HG03521 (cell line): ENCODE data around the gene SYCP1.
"Not testable (repeated sequence)": the region's sequence is repeated elsewhere in the genome, so short reads cannot be mapped to it uniquely, and the experiment has no call there.

Source experiments
- ATAC-seq: cut with Tn5 transposase; IDR thresholded peaks from one replicate; pipeline ENCODE4 v1.9.1; 2021; ENCODE audit warnings: mild to moderate bottlenecking, moderate library complexity; ENCODE audit not compliant: unreplicated experiment

Gene SYCP1

DNA sequence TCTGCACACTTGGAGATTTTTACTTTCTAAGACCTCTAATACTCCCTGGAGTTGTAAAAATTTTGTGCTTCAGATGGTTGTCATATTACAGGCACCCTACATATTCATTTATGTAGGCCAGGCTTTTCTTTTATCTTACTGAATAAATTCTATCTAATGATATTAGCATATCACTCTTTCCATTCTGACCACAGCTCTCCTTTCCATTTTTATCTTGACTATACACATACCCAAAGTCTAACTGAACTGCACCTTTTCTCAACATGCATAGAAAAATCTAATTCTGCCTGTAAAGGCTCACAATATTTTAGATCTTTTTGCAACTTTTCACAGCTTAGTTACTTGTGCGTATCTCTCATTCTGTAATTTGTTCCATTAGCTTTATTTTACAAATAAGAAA is 122.2 kb downstream of the SYCP1 start:
- no peak for ATAC-seq

DNA sequence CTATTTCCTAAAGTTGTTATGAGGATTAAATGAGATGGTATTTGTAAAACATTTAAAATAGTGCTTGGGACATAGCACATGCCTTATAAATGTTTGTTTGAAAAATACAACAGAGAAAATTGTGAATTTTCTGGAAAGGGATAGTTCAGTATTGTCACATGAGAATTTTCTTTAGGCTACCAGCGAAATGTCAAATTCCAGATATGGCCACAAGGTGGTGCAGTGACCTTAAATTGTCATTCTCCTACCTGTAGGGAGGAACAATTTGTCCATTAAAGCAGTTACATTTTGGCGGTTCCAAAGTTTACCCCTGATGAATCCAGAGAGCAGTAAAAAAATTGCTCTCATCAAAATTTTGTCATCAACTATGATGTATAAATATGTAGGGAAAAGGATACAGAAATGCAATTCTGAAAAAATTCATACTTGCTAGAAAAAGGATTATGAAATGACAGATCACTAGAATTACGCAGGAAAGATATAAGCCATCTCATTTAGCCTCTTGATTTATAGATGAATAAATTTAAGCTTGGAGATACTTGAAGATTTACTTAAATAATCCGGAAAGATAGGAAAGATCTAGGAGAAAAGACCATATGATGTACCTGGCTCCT is 124.7 kb downstream of the SYCP1 start:
- ATAC-seq = no peak

DNA sequence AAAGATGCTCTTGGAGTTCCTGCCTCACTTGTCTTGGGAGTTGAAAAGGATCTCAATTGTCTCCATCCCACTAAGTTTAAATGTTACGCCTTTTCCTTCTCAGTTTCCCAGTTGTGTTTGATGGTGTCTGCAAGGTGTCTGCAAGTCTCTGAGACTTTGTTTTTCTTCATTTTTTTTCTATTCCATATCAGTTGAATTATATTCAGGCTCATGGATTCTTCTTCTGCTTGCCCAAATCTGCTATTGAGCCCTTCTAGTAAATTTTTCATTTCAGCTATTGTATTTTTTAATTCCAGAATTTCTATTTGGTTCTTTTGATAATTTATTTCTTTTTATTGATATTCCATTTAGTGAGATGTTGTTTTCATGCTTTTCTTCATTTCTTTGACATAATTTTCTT is 127.6 kb downstream of the SYCP1 start:
- ATAC-seq = no peak

DNA sequence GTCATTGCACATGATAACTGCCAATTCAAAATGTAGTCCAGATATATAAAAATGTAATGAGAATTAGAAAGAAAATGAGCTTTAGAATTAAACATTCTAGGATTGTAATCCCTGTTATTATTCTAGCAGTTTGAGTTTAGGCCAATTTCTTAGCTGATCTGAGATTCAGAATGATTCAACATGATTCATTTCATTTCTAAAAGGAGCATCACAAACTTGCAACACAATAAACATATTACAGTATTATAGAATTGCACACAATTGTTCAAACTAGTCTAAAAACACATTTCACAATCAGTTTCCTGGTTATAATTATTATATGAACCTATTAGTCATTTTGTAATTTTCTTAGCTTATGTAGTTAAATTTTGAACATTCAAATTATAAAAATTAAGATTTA is 131.6 kb downstream of the SYCP1 start:
- no peak for ATAC-seq

DNA sequence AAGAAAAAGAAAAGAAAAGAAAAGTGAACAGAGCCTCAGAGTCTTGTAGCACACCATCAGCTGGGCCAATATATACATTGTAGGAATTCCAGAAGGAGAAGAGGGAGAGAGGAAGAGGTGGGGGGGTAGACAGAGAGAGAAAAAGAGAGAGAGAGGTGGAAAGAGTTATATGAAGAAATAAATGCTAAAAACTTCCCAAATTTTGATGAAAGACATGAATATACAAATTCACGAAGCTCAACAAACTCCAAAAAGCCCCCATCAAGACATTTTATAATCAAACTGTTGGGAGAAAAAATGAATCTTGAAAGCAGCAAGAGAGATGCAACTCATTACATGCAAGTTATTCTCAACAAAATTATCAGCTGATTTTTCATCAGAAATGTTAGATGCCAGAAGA is 133.4 kb downstream of the SYCP1 start:
- ATAC-seq = no peak

DNA sequence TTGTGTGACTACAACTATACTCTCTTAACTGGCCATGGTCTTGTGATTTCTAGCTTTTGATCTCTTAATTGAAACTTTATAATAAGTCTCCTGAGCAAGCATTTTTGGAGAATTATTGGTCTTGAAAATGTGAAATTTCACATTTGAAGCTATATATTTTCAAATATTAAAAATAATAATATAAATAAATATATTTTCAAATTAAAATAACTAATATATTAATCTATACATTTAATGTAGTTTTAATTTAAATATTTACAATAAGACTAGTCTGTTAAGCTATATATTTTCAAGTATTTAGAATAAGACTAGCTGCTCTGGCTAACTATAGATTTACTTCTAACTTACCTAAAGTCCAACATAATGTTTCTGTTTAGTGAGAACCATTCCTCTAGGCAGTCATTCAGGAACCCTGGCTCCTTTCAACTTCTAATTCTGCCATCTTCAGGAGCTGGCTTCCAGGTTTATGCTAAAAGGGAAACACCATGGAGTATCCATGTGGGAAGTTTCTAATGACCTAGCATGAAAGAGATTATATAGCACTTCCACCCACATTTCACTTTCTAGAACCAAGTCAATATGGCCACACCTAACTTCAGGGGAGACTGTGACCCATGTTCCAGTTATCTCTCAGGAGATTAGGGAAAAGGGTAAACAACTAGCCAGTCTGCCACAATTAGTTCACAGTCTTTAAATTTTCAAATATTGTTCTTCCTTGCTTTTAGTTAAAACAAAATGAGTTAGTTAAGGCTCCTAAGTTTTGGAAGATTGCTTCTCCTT is 143.0 kb downstream of the SYCP1 start:
- ATAC-seq = no peak

DNA sequence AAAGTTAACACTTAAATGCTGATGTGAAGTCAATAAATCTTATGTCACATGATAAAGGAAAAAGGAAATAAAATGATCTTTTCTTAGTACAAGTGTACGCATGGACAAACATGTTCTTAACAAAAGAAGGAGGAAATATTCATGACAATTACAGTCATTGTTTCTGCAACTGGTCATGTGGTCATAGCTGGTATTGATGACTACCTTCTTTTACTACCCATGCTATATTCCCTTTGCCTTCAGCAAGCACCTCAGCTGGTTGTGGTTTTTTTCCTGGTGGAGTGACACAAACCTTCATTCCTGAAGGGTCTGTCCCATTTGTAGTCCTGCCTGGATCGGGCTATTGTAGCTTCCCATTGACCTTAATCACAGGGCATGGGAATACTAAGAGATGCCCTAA is 151.5 kb downstream of the SYCP1 start:
- ATAC-seq = no peak

DNA sequence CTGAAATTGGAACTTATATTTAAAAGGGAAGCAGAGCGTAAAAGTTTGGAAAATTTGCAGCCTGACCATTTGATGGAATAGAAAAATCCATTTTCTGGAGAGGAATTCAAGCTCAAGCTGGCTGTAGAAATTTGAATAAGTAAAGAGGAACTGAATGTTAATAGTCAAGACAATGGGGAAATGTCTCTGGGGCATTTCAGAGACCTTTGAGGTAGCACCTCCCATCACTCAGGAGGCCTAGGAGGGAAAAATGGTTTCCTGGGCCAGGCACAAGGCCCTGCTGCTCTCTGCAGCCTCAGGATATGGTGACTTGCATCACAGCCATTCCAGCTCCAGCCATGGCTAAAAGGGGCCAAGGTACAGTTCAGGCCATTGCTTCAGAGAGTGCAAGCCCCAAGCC is 157.3 kb downstream of the SYCP1 start:
- ATAC-seq = no peak

DNA sequence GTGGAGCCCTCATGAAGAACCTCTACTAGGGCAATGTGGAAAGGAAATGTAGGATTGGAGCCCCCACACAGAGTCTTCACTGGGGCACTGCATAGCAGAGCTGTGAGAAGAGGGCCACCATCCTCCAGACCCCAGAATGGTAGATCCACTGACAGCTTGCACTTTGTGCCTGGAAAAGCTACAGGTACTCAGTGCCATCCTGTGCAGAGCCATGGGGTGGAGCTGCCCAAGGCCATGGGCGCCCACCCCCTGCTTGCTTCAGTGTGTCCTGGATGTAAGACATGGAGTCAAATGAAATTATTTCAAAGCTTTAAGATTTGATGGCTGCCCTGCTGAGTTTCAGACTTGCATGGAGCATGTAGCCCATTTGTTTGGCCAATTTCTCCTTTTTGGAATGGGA is 157.8 kb downstream of the SYCP1 start:
- no peak for ATAC-seq

DNA sequence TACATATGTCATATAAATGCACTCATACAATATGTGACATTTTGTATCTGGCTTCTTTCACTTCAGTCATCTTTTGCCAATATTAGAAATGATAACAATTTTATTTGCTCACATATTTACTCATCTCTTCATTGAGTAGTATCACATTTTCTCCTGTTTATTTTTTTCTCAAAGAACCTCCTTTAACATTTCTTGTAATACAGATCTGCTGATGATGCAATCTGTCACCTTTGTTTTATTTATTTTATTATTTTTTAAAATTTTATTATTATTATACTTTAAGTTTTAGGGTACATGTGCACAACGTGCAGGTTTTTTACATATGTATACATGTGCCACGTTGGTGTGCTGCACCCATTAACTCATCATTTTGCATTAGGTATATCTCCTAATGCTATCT is 159.1 kb downstream of the SYCP1 start:
- no peak for ATAC-seq

DNA sequence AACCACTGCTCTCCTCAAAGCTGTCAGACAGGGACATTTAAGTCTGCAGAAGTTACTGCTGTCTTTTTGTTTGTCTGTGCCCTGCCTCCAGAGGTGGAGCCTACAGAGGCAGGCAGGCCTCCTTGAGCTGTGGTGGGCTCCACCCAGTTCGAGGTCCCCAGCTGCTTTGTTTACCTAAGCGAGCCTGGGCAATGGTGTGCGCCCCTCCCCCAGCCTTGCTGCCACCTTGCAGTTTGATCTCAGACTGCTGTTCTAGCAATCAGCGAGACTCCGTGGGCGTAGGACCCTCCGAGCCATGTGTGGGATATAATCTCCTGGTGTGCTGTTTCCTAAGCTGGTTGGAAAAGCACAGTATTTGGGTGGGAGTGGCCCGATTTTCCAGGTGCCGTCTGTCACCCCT is 164.9 kb downstream of the SYCP1 start:
- ATAC-seq = not testable (repeated sequence)

DNA sequence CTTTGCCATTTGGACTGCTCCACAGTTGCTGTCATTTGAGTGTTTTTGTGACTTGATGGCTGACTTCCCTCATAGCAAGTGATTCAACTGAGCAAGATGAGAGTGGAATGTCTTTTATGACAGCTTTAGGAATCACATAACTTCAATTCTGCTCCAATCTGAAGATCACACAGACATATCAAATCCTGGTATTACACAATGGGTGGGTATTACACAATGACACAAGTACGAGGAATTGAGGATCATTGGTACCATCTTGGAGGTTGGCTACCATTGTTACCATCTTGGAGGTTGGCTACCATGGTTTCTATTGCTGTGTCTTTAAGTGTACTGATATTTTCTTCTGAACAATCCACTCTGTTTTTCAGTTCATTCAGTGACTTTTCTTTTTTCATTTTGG is 166.5 kb downstream of the SYCP1 start:
- ATAC-seq = no peak

DNA sequence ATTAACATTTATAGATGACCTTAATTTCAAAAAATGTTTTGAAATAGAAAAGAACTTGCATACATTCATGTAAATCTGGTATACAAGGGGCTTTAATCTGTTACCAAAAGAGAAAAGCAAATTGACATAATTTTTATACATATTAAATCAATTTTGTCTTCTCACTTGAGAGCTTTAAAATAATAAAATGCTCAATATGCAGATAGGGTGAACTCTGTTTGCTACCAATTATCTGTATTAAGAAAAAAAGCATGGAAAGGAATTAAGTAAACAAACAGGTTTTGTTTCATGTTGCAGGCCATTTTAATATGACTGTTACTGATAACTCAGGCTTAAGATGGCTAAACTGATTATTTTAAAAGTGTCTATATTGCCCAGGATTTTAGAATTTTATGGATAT is 168.9 kb downstream of the SYCP1 start:
- no peak for ATAC-seq

DNA sequence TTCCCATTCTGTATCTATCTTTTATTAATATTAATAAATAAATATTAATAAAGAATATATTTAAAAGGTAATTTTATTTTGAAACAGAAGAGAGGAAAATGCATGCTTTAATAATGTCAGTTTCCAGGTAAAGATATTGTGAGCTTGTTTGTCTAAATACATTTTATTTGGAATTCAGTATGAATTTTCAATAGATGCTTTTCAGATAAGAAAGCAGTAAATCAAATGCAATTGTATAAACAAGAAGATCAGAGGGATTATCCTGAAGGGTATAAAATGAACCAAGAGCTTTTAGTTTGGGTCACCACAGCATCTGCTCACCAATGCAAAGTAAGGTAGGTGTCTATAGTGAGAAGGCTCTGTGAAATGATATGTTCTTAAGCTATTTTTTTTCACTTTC is 174.9 kb downstream of the SYCP1 start, which contains the start of gene TSHB:
TSHB (plus strand) TSS at position 301 of the 400 bp plus-strand sequence. CDS start 3,537 bp downstream, outside the sequence.
- no peak for ATAC-seq

DNA sequence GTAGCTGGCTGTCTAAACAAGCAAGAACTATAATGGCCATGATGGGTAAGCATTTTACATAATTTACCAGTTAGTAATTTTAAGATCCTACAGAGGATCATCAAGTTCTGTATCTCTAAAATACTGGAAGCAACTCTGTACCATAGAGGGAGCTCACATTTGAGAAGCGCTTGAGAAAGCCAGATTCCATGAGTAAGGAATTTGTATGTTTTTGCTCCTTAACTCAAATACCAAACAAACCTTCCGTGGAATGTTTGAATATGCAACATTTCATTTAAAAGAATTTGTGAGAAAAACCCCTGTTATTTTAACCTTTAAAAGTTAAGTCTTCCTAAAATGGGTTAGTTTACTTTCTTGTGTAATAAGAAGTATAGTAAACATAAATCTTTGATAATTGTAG is 176.9 kb downstream of the SYCP1 start:
- no peak for ATAC-seq

DNA sequence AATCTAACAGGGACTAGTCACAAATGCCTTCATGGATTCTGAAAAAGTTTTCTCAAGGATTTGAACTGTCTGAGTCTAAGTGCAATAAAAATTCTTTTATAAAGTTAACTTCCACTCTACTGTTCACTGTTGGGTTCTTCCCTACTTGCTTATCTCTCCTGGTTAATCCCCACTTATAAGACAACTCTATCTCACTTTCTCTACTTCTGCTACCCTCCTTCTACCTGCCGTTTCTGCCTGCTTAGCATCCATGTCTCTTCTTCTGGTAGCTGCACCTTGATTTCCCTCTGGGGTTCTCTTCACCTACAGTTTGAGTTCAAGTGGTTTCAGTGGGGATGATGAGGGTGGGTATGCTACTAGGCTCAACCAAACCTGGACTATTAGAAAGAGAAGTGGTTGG is 181.0 kb downstream of the SYCP1 start:
- no peak for ATAC-seq

DNA sequence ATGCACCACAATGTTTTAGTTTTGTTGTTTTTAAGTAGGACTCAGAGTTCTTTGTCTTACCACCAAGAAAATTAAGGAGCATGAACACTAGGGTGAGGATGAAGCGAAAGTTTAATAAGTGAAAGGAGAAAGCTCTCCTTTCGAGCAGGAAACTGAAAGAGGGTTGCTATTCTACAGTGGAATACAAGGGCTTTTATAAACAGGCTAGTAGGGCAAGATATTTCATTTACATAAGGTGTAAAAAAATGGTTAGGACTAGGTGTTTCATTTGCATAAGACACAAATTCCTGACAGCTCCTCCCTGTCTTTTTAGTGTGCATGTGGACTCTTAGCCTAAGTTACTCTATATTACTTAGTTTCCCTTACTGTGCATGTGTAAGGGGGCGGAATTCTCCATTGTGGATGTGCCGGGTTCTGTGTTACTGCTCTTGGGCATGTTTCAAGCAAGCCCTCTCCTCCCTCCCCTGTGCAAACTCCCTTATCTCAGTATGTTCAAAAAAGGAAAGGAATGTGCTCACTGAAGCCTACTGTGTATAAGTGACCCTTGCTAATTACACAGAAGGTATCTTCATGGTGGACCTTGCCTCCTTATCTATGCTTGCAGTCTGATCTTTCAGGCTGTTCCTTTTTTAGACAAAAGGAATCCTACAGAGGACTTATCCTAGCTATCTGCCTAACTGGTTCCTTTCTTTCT is 182.3 kb downstream of the SYCP1 start:
- no peak for ATAC-seq

DNA sequence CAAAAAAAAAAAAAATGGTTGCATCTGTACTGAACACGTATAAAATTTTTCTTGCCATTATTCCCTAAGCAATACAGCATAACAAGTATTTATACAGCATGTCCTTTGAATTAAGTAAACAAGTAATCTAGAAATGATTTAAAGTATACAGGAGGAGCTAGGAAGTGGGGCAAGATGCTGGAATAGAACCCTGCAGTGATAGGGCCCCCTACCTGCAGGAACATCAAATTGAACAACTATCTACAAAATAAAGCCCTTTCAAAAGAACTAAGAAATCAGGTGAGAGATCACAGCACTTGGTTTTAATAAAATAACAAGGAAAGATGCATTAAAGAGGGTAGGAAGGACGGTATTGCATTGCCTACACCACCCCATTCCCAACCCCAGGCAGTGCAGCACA is 185.8 kb downstream of the SYCP1 start:
- no peak for ATAC-seq

DNA sequence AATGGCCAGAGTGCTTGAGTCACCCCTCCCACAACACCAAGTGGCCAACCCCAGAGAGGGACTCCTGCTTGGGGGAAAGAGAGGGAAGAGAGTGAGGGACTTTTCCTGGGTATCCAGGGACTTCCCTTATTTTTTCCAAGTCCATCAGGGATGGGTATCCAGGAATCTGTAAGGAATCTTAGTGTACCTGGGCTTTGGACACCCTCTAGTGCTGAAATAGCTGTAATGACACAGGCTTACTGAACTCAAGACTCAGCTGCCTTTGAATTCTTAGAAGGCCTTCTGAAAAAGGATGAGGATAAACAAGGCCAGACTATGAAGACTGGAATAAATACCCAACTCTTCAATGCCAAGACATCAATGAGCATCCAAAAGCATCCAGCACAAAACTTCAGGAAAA is 187.0 kb downstream of the SYCP1 start:
- no peak for ATAC-seq
